GM13976 (cell line): ENCODE results near the gene BTRC.
"Not testable (repeated sequence)": the region's sequence is repeated elsewhere in the genome, so short reads cannot be mapped to it uniquely, and the experiment has no call there.

ENCODE experiments used
- DNase-seq: peaks from one replicate; pipeline ENCODE4 v3.0.0; 2012; ENCODE audit warnings: low spot score
- CTCF ChIP-seq: IDR thresholded peaks from 2 replicates; pipeline ENCODE4 v1.5.1; 2012; ENCODE audit warnings: borderline replicate concordance, mild to moderate bottlenecking; ENCODE audit not compliant: insufficient read depth; ENCODE audit errors: extremely low read depth, missing control alignments, control extremely low read depth
- in situ Hi-C: fragments of 300-500 bp; cut with MboI; formaldehyde crosslinking; loops from one replicate; pipeline ENCODE4 v1.12.0; 2022; ENCODE audit warnings: low sequenced_read_pairs, mixed read lengths, inconsistent platforms; ENCODE audit not compliant: unreplicated experiment

Gene BTRC

GRCh38 chr10:101579516-101579870 lies 225.5 kb downstream of the BTRC start:
- in situ Hi-C loops: no loop called here
- no peak for DNase-seq
- TF ChIP-seq CTCF: no peak

GRCh38 chr10:101580486-101581399 lies 226.8 kb downstream of the BTRC start:
- DNase-seq: no peak
- no peak for TF ChIP-seq CTCF
- in situ Hi-C loops: no loop called here

- in situ Hi-C loops: no loop called here
- TF ChIP-seq CTCF: no peak
- no peak for DNase-seq
Measured at GRCh38 chr10:101585841-101586240, 231.9 kb downstream of the BTRC start.

- in situ Hi-C loops: no loop called here
- TF ChIP-seq CTCF: no peak
Measured at GRCh38 chr10:101587725-101588653, 234.0 kb downstream of the BTRC start, which contains the start of the genes DPCD and POLL. DPCD (plus strand) TSS chr10:101588321; CDS start chr10:101588337, 16 bp downstream. POLL (minus strand) TSS chr10:101588257; CDS start chr10:101587360, 897 bp downstream.

GRCh38 chr10:101588879-101589278 lies 234.9 kb downstream of the BTRC start:
- peak; percentile 9 for DNase-seq
- in situ Hi-C loops: no loop called here
- TF ChIP-seq CTCF: no peak

More at GRCh38 chr10:101587725-101588653, 234.0 kb downstream of the BTRC start, which contains the start of the genes DPCD and POLL:
- DNase-seq: peak; percentile 99

GRCh38 chr10:101593331-101593730 lies 239.4 kb downstream of the BTRC start:
- DNase-seq, in situ Hi-C loops: not testable (repeated sequence)
